Gastroesophageal sphincter (tissue), 3 donors: ENCODE data around the gene TBCE.

Source experiments
- POLR2A ChIP-seq, 2 donors: fragments of 450-650 bp; IDR thresholded peaks; one replicate each; pipeline ENCODE4 v1.6.1; 2017; ENCODE audit warnings: antibody characterized with exemption in 2 of 2, mild to moderate bottlenecking in 2 of 2, moderate library complexity in 1 of 2
- TF ChIP-seq, protein P1 (sequence below), 4 experiments: fragments of 200-600 bp in 2 of 4; fragments of 450-650 bp in 2 of 4; sonication (generic) in 1 of 4; IDR thresholded peaks; one replicate each; pipeline ENCODE4 v1.5.1; 2017 to 2019; ENCODE audit warnings: antibody characterized with exemption in 4 of 4, mild to moderate bottlenecking in 2 of 4, moderate library complexity in 2 of 4

DNA sequence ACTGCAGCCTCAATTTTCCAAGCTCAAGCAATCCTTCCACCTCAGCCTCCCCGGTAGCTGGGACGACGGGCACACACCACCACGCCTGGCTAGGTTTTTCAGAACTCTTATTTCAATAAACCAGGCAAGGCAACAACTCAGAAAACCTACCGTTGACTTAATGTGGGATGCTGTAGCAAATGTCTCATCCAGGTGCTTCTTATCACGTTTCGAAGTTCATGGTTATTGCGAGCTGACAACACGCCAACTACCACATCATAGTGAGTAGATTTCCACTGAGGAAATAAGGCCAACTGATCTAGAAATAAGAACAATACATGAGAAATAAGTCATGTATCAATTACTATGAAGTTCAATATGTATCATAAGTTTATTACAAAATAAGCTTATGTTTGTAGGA, 127.3 kb downstream of the TBCE start:
- TF ChIP-seq, protein P1, sequence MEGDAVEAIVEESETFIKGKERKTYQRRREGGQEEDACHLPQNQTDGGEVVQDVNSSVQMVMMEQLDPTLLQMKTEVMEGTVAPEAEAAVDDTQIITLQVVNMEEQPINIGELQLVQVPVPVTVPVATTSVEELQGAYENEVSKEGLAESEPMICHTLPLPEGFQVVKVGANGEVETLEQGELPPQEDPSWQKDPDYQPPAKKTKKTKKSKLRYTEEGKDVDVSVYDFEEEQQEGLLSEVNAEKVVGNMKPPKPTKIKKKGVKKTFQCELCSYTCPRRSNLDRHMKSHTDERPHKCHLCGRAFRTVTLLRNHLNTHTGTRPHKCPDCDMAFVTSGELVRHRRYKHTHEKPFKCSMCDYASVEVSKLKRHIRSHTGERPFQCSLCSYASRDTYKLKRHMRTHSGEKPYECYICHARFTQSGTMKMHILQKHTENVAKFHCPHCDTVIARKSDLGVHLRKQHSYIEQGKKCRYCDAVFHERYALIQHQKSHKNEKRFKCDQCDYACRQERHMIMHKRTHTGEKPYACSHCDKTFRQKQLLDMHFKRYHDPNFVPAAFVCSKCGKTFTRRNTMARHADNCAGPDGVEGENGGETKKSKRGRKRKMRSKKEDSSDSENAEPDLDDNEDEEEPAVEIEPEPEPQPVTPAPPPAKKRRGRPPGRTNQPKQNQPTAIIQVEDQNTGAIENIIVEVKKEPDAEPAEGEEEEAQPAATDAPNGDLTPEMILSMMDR (IDR thresholded peaks at IDR 0.05), result no peak
- no peak for TF ChIP-seq POLR2A (IDR thresholded peaks at IDR 0.05)
